Spinal cord (tissue), 10 donors: ENCODE results near the gene CFD. TPM values are rescaled to one million over a fixed set of nuclear protein-coding genes. Genes with fewer than 3 reads are reported as not detected.
"Not testable (repeated sequence)": the region's sequence is repeated elsewhere in the genome, so short reads cannot be mapped to it uniquely, and the experiment has no call there.

Experiments
- DNase-seq, 6 donors: peaks; one replicate each; pipeline versions ENCODE4 v3.0.0 to v3.0.0-alpha.2; 2013 to 2015; ENCODE audit warnings: low spot score in 6 of 6, low read depth in 4 of 6
- H3K27ac ChIP-seq: one replicate; pipeline ENCODE4 v1.5.1; 2013; ENCODE audit warnings: low read depth, low read length, control low read depth
- H3K27me3 ChIP-seq: one replicate; pipeline ENCODE4 v1.6.1; 2013; ENCODE audit warnings: low read length; ENCODE audit not compliant: control insufficient read depth, insufficient read depth
- H3K36me3 ChIP-seq: one replicate; pipeline ENCODE4 v1.6.1; 2013; ENCODE audit warnings: low read length; ENCODE audit not compliant: control insufficient read depth, insufficient read depth
- H3K4me1 ChIP-seq: one replicate; pipeline ENCODE4 v1.6.1; 2013; ENCODE audit warnings: low read length; ENCODE audit not compliant: control insufficient read depth, insufficient read depth
- H3K4me3 ChIP-seq: one replicate; pipeline ENCODE4 v1.5.1; 2013; ENCODE audit warnings: low read depth, low read length, control low read depth
- H3K9me3 ChIP-seq: one replicate; pipeline ENCODE4 v1.6.1; 2013; ENCODE audit warnings: low read length; ENCODE audit not compliant: control insufficient read depth, insufficient read depth
- WGBS: methylation state at CpG from one replicate; pipeline ENCODE4 v1.1.5; 2013; ENCODE audit warnings: missing lambda C conversion rate; ENCODE audit not compliant: insufficient coverage; 5-methylcytosine and 5-hydroxymethylcytosine counted together
- polyA plus RNA-seq, 2 donors: library from polyadenylated mRNA; unstranded; fragments of 120-200 nt; gene quantifications; one replicate each; pipeline ENCODE4 v1.2.1, GENCODE V29; 2013; ENCODE audit not compliant: insufficient read length in 2 of 2
- total RNA-seq, 2 donors: library from RNA; depleted of rRNA in 1 of 2; stranded (reverse); fragments of 120-200 nt in 1 of 2; fragments of >200 nt in 1 of 2; gene quantifications; one replicate each; pipeline versions ENCODE4 v1.2.3 to v1.2.4, GENCODE V29; 2013 to 2014
- donor health status: healthy.

CFD gene
- total and polyA plus RNA-seq, 4 donors = 2.8 to 6.5 (median 4.6) TPM

GRCh38 chr19:876780-877314 is 17.4 kb downstream of the CFD start:
- WGBS = 96% methylated on average over 28 of the region's 29 CpGs
- H3K36me3 ChIP-seq = peaks cover 97% of the 10 kb centered on the region

DNA sequence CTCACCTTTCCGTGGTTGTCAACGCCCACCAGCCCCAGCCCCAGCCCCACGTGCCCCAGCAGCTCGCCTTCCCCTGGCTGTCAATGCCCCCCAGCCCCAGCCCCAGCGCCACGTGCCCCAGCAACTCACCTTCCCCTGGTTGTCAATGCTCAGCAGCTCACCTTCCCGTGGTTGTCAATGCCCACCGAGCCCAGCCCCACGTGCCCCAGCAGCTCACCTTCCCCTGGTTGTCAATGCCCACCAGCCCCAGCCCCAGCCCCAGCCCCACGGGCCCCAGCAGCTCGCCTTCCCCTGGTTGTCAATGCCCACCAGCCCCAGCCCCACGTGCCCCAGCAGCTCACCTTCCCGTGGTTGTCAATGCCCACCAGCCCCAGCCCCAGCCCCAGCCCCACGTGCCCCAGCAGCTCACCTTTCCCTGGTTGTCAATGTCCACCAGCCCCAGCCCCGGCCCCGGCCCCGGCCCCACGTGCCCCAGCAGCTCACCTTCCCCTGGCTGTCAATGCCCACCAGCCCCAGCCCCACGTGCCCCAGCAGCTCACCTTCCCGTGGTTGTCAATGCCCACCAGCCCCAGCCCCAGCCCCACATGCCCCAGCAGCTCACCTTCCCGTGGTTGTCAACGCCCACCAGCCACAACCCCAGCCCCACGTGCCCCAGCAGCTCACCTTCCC is 18.7 kb downstream of the CFD start:
- WGBS = 94% methylated on average over 3 of the region's 23 CpGs
- not testable (repeated sequence) for H3K27me3 ChIP-seq, DNase-seq, H3K4me1 ChIP-seq, H3K27ac ChIP-seq, H3K4me3 ChIP-seq, H3K9me3 ChIP-seq
- H3K36me3 ChIP-seq = peaks cover 100% of the 10 kb centered on the region

More at GRCh38 chr19:876780-877314, 17.4 kb downstream of the CFD start:
- H3K27me3 ChIP-seq = no peaks in the 10 kb centered on the region
- no peak overlapping the region for H3K27ac ChIP-seq
- no peak overlapping the region for H3K4me3 ChIP-seq
- no peaks in the 10 kb centered on the region for H3K9me3 ChIP-seq
- no peak for DNase-seq
- no peaks in the 10 kb centered on the region for H3K4me1 ChIP-seq

DNA sequence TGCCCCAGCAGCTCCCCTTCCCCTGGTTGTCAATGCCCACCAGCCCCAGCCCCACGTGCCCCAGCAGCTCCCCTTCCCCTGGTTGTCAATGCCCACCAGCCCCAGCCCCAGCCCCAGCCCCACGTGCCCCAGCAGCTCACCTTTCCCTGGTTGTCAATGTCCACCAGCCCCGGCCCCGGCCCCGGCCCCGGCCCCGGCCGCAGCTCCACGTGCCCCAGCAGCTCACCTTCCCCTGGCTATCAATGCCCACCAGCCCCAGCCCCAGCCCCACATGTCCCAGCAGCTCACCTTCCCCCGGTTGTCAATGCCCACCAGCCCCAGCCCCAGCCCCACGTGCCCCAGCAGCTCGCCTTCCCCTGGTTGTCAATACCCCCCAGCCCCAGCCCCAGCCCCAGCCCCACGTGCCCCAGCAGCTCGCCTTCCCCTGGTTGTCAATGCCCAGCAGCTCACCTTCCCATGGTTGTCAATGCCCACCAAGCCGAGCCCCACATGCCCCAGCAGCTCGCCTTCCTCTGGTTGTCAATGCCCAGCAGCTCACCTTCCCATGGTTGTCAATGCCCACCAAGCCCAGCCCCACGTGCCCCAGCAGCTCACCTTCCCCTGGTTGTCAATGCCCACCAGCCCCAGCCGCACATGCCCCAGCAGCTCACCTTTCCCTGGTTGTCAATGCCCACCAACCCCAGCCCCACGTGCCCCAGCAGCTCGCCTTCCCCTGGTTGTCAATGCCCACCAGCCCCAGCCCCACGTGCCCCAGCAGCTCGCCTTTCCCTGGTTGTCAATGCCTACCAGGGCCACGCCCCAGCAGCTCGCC is 19.5 kb downstream of the CFD start:
- H3K4me1 ChIP-seq, H3K4me3 ChIP-seq, H3K9me3 ChIP-seq, H3K27ac ChIP-seq, DNase-seq, H3K27me3 ChIP-seq: not testable (repeated sequence)
- WGBS = 88% methylated on average over 16 of the region's 24 CpGs
- H3K36me3 ChIP-seq = peaks cover 100% of the 10 kb centered on the region

GRCh38 chr19:879711-880438 is 20.4 kb downstream of the CFD start:
- no peak for DNase-seq
- Histone ChIP-seq H3K27me3 (no peaks in the 10 kb centered on the region), H3K9me3 (no peaks in the 10 kb centered on the region), H3K27ac (no peak overlapping the region), H3K36me3 (peaks cover 100% of the 10 kb centered on the region), H3K4me3 (no peak overlapping the region), H3K4me1 (no peaks in the 10 kb centered on the region)
- WGBS = 89% methylated on average over 31 of the region's 37 CpGs

DNA sequence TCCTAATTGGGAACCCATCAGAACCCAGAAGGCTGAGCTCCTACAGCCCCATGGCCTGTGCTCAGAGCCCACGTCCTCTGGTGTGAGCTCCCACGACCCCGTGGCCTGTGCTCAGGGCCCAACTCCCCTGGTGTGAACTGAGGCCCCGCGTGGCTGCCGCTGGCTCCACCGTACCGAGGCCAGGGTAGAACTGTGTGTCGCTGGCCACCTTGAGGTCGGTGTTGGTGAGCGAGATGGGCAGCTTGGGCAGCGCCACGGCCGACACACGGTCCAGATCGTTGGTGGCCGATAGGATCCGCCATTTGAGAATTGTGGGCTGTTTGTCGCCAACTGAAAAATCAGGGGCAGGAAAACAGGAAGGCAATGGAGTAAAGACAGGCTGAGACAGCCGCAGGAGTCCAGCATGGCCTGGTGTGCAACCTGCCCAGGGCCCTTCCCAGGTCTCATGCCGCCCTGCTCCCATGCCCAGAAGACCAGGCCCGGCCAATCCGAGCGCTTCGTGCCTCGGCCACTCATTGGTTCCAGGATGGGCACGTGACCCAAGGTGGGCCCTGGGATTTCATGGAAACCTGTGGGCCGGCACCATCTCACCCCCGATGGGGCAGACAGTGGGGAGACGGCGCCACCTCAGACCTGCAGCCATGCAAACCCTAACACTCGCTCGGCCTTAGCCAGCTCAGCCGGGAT is 22.1 kb downstream of the CFD start:
- H3K9me3 ChIP-seq = no peaks in the 10 kb centered on the region
- no peak overlapping the region for H3K4me3 ChIP-seq
- peaks cover 3% of the 10 kb centered on the region for H3K4me1 ChIP-seq
- H3K36me3 ChIP-seq = peaks cover 100% of the 10 kb centered on the region
- no peaks in the 10 kb centered on the region for H3K27me3 ChIP-seq
- WGBS = 97% methylated on average over 34 of the region's 34 CpGs
- no peak for DNase-seq
- H3K27ac ChIP-seq = no peak overlapping the region

GRCh38 chr19:882871-883497 is 23.5 kb downstream of the CFD start:
- Histone ChIP-seq H3K36me3 (peaks cover 98% of the 10 kb centered on the region), H3K27me3 (no peaks in the 10 kb centered on the region), H3K4me1 (peaks cover 13% of the 10 kb centered on the region), H3K27ac (no peak overlapping the region), H3K9me3 (no peaks in the 10 kb centered on the region), H3K4me3 (no peak overlapping the region)
- 86% methylated on average over 8 of the region's 30 CpGs for WGBS
- DNase-seq = no peak

DNA sequence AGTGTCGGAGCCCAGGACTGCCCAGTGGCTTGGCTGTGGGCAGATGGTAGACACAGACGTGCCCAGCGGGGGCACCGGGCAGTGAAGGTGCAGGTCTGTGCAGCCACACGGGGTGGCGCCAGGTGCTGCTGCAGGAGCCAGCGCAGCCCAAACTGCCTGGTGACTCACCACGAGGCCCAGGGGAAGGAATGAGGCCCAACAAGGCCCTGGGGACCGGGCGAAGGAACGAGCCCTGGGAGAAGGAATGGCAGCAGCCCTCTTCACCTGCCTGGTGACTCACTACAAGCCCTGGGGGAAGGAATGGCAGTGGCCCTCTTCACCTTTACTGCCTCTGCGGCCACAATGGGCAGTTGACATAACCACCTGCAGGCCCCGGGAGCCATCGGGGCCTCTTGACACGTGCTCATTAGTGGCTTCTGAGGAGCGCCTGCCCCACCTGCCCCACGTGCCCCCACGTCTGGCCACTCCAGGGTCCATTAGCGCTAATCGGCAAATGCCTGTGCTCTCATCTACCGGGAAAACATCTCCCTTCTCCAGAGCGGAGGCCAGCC is 24.3 kb downstream of the CFD start:
- Histone ChIP-seq H3K9me3 (no peaks in the 10 kb centered on the region), H3K27ac (no peak overlapping the region), H3K4me3 (no peak overlapping the region), H3K36me3 (peaks cover 96% of the 10 kb centered on the region), H3K27me3 (no peaks in the 10 kb centered on the region), H3K4me1 (peaks cover 13% of the 10 kb centered on the region)
- no peak for DNase-seq
- WGBS = 91% methylated on average over 19 of the region's 22 CpGs

GRCh38 chr19:884420-885211 is 25.2 kb downstream of the CFD start:
- H3K27ac ChIP-seq = no peak overlapping the region
- H3K27me3 ChIP-seq = no peaks in the 10 kb centered on the region
- H3K36me3 ChIP-seq = peaks cover 96% of the 10 kb centered on the region
- H3K9me3 ChIP-seq = no peaks in the 10 kb centered on the region
- peaks cover 13% of the 10 kb centered on the region for H3K4me1 ChIP-seq
- WGBS = 93% methylated on average over 49 of the region's 51 CpGs
- DNase-seq = no peak
- H3K4me3 ChIP-seq = no peak overlapping the region
